Measurements from ENCODE around the gene SCRT2. TPM values are rescaled to one million over a fixed set of nuclear protein-coding genes. Genes with fewer than 3 reads are reported as not detected.
A peak's percentile ranks its signal among the peaks of the same experiment; 100 is the strongest.

Gene SCRT2
- total and polyA plus RNA-seq, 9 of the 15 experiments (the other 6 are each of a cell fraction or from before 2014, with no cell fraction given): 0.04 to 0.75 (median 0.13) TPM; not detected in 2

- no peak for TF ChIP-seq ZHX1 (conservative IDR thresholded peaks at IDR 0.05; ENCODE audit: low read length)
Measured at GRCh38 chr20:689348-689747, 13.7 kb upstream of the SCRT2 start (continued).

GRCh38 chr20:688809-689212 lies 13.2 kb upstream of the SCRT2 start:
- no peaks in the 10 kb centered on the region for H3K9me3 ChIP-seq (replicated peaks; ENCODE audit: control insufficient read depth, insufficient read depth, low read depth, low read length)
- CTCF ChIA-PET (ENCODE audit: low intra/inter-chr PET ratio): no interaction called here
- H3K4me2 ChIP-seq (ENCODE audit: insufficient read depth, low read length): no peak overlapping the region; the same call in 1 of the 2 replicates
- H3K27me3 ChIP-seq (ENCODE audit: control insufficient read depth in 2 of 2, insufficient read depth in 2 of 2, low read length in 2 of 2): no peaks in the 10 kb centered on the region
- no peak overlapping the region for H3K27ac ChIP-seq (ENCODE audit: extremely low read depth, low read depth, low read length)
- no peaks in the 10 kb centered on the region for H4K20me1 ChIP-seq (replicated peaks; ENCODE audit: control insufficient read depth, insufficient read depth, low read length)
- in situ Hi-C loops (cut with MboI): no loop called here
- no TSS peak for BruUV-seq (replicated peaks)
- H3K9me1 ChIP-seq (ENCODE audit: control insufficient read depth, insufficient read depth, low read length): no peaks in the 10 kb centered on the region
- WGBS (ENCODE audit: insufficient coverage, low coverage, missing lambda C conversion rate): 17% methylated on average over 10 of the region's 13 CpGs
- H2AFZ ChIP-seq (ENCODE audit: low read depth, low read length): peak overlapping the region; percentile 75
- DNase-seq (ENCODE audit: extremely low read depth in 1 of 4, low spot score in 3 of 4): peak; percentile 26 to 49 (median 34)
- POLR2A ChIA-PET: no interaction called here
- H3K79me2 ChIP-seq (ENCODE audit: control insufficient read depth, insufficient read depth, low read length): no peaks in the 10 kb centered on the region
- peaks cover 27 to 42% of the 10 kb centered on the region in 2 experiments; a peak in 4 of 5 replicates for H3K4me1 ChIP-seq (replicated peaks in 1 of 2; ENCODE audit: control insufficient read depth in 2 of 2, insufficient read depth in 2 of 2, low read length in 2 of 2)
- H3K9ac ChIP-seq (ENCODE audit: insufficient read depth in 1 of 2, low read depth in 2 of 2, low read length in 2 of 2): peak overlapping the region in 1 of 2 experiments; percentile 61; a peak in 2 of 4 replicates
- ATAC-seq: peak; percentile 79
- intact Hi-C loops (cut with micrococcal nuclease): no loop called here
- no peaks in the 10 kb centered on the region for H3K36me3 ChIP-seq (ENCODE audit: control insufficient read depth, insufficient read depth, low read length)
- FAIRE-seq: no peak
- H3K4me3 ChIP-seq: no peak overlapping the region
- TF ChIP-seq IRF9 (tag; IDR thresholded peaks at IDR 0.05) (no peak), TFAM (CRISPR knock-in tag; conservative IDR thresholded peaks at IDR 0.05) (no peak), ELF1 (tag; IDR thresholded peaks at IDR 0.05) (no peak), GMEB1 (CRISPR knock-in tag; IDR thresholded peaks at IDR 0.05) (no peak), NFRKB (IDR thresholded peaks at IDR 0.05; ENCODE audit: low read depth) (no peak), EP300 (IDR thresholded peaks at IDR 0.05; ENCODE audit: low read length) (no peak), PHF20 (IDR thresholded peaks at IDR 0.05; ENCODE audit: partially characterized antibody) (no peak), GATA2 (CRISPR knock-in tag; IDR thresholded peaks at IDR 0.05) (no peak), POU5F1 (IDR thresholded peaks at IDR 0.05; ENCODE audit: borderline replicate concordance, low read depth, low read length, partially characterized antibody) (no peak), ZNF41 (CRISPR knock-in tag; conservative IDR thresholded peaks at IDR 0.05) (no peak), POLR2G (IDR thresholded peaks at IDR 0.05; ENCODE audit: low read depth, low read length) (0 out of 2 replicates have a peak, but pooled peaks have one; percentile 26), MAX (CRISPR knock-in tag; IDR thresholded peaks at IDR 0.05) (peak; percentile 48), CEBPB (tag; IDR thresholded peaks at IDR 0.05) (no peak), CAMTA2 (CRISPR knock-in tag; conservative IDR thresholded peaks at IDR 0.05) (no peak), ZNF444 (CRISPR knock-in tag; IDR thresholded peaks at IDR 0.05) (no peak), RFX7 (CRISPR knock-in tag; IDR thresholded peaks at IDR 0.05) (no peak), CSDE1 (IDR thresholded peaks at IDR 0.05) (no peak)

All from K562 (cell line).